ENCODE results near the gene HSPA1A. TPM values are rescaled to one million over a fixed set of nuclear protein-coding genes. Genes with fewer than 3 reads are reported as not detected.
A peak's percentile ranks its signal among the peaks of the same experiment; 100 is the strongest.

The HSPA1A gene
- total and polyA plus RNA-seq, 12 donors: 113 to 679 (median 235) TPM

GRCh38 chr6:31771992-31772358 is 43.4 kb upstream of the HSPA1A start:
- no peak overlapping the region for H3K4me3 ChIP-seq
- intact Hi-C loops (cut with DNase I): loop anchor here in 4 of 10 donors (2.0 to 10.0 kb wide), 3 partner anchors 59 to 63 kb away; no protein-coding TSS in a partner anchor
- no peaks in the 10 kb centered on the region for H3K27me3 ChIP-seq
- no peaks in the 10 kb centered on the region for H3K9me3 ChIP-seq
- no peak for ATAC-seq
- TF ChIP-seq CTCF (IDR thresholded peaks at IDR 0.05): no peak
- H3K36me3 ChIP-seq: peaks cover 0 to 5% (median 0%) of the 10 kb centered on the region in 9 donors
- DNase-seq: no peak
- WGBS, 2 donors: 72 to 74% methylated on average over 4 of the region's 4 CpGs
- H3K27ac ChIP-seq: no peak overlapping the region
- peaks cover 2 to 39% (median 7%) of the 10 kb centered on the region in 9 donors for H3K4me1 ChIP-seq

- no peak for ATAC-seq
- no peak overlapping the region for H3K27ac ChIP-seq
- 79 to 81% methylated on average over 4 of the region's 4 CpGs for WGBS, 2 donors
Observed at GRCh38 chr6:31775184-31775583, 40.2 kb upstream of the HSPA1A start.

GRCh38 chr6:31775633-31776484 is 39.5 kb upstream of the HSPA1A start:
- Histone ChIP-seq H3K4me1 (peaks cover 7 to 23% (median 13%) of the 10 kb centered on the region in 9 donors), H3K4me3 (no peak overlapping the region), H3K9me3 (no peaks in the 10 kb centered on the region), H3K36me3 (peaks cover 0 to 32% (median 10%) of the 10 kb centered on the region in 9 donors), H3K27me3 (no peaks in the 10 kb centered on the region), H3K27ac (peak overlapping the region in 7 of 10 donors; percentile 68 to 83 (median 80))
- ATAC-seq (no peak), DNase-seq (no peak)
- intact Hi-C loops (cut with DNase I): loop anchor here in 4 of 10 donors (5.0 to 10.0 kb wide), 3 partner anchors 56 to 61 kb away; no protein-coding TSS in a partner anchor
- WGBS, 2 donors: 89 to 94% methylated on average over 32 of the region's 32 CpGs
- no peak for TF ChIP-seq CTCF (IDR thresholded peaks at IDR 0.05)

More at GRCh38 chr6:31775184-31775583, 40.2 kb upstream of the HSPA1A start:
- no peak for DNase-seq
- Histone ChIP-seq H3K4me1 (peaks cover 7 to 23% (median 13%) of the 10 kb centered on the region in 9 donors), H3K36me3 (peaks cover 0 to 25% (median 7%) of the 10 kb centered on the region in 9 donors), H3K9me3 (no peaks in the 10 kb centered on the region), H3K27me3 (no peaks in the 10 kb centered on the region), H3K4me3 (no peak overlapping the region)
- intact Hi-C loops (cut with DNase I): loop anchor here in 4 of 10 donors (5.0 to 10.0 kb wide), 3 partner anchors 57 to 62 kb away; no protein-coding TSS in a partner anchor
- TF ChIP-seq CTCF (IDR thresholded peaks at IDR 0.05): no peak

GRCh38 chr6:31776485-31776988 is 38.8 kb upstream of the HSPA1A start:
- Histone ChIP-seq H3K27me3 (no peaks in the 10 kb centered on the region), H3K4me3 (peak overlapping the region in 8 of 10 donors; percentile 13 to 47 (median 36)), H3K36me3 (peaks cover 0 to 39% (median 14%) of the 10 kb centered on the region in 9 donors), H3K9me3 (no peaks in the 10 kb centered on the region), H3K4me1 (peaks cover 7 to 23% (median 13%) of the 10 kb centered on the region in 9 donors), H3K27ac (peak overlapping the region in 9 of 10 donors; percentile 41 to 83 (median 77))
- TF ChIP-seq CTCF (IDR thresholded peaks at IDR 0.05): no peak
- 37 to 38% methylated on average over 14 of the region's 14 CpGs for WGBS, 2 donors
- no peak for DNase-seq
- peak in 2 of 8 donors; percentile 1 to 9 for ATAC-seq
- intact Hi-C loops (cut with DNase I): loop anchor here in 4 of 10 donors (5.0 to 10.0 kb wide), 3 partner anchors 56 to 61 kb away; no protein-coding TSS in a partner anchor

All from heart right ventricle (tissue), 16 donors.